Raji (cell line): ENCODE data around the gene RAB30.

Source experiments
- POLR2A ChIP-seq: IDR thresholded peaks from 2 replicates; pipeline ENCODE4 v1.6.1; 2011; ENCODE audit warnings: low read depth, low read length, control low read depth; ENCODE audit not compliant: insufficient read depth

The RAB30 gene

GRCh38 chr11:83079820-83080219 is 8.1 kb upstream of the RAB30 start:
- TF ChIP-seq POLR2A, result no peak

- TF ChIP-seq POLR2A, result no peak
Measured at GRCh38 chr11:83078269-83078668, 6.6 kb upstream of the RAB30 start.

- no peak for TF ChIP-seq POLR2A
Measured at GRCh38 chr11:83073884-83074283, 2.2 kb upstream of the RAB30 start.

GRCh38 chr11:83073258-83073657 is 1.6 kb upstream of the RAB30 start:
- no peak for TF ChIP-seq POLR2A

GRCh38 chr11:83072350-83073242 is 899 bp upstream of the RAB30 start:
- TF ChIP-seq POLR2A, result no peak

- no peak for TF ChIP-seq POLR2A
Measured at GRCh38 chr11:83070731-83071566, 748 bp downstream of the RAB30 start.

- no peak for TF ChIP-seq POLR2A
Measured at GRCh38 chr11:83070044-83070701, 1.5 kb downstream of the RAB30 start.

- TF ChIP-seq POLR2A, result 0 out of 2 replicates have a peak, but pooled peaks have one; percentile 9
Measured at GRCh38 chr11:83069441-83070043, 2.2 kb downstream of the RAB30 start.

- no peak for TF ChIP-seq POLR2A
Measured at GRCh38 chr11:83068568-83068967, 3.1 kb downstream of the RAB30 start.

- no peak for TF ChIP-seq POLR2A
Measured at GRCh38 chr11:83064011-83064410, 7.7 kb downstream of the RAB30 start.

- no peak for TF ChIP-seq POLR2A
Measured at GRCh38 chr11:83063073-83063754, 8.5 kb downstream of the RAB30 start.

GRCh38 chr11:83061883-83062282 is 9.8 kb downstream of the RAB30 start:
- no peak for TF ChIP-seq POLR2A

GRCh38 chr11:83060965-83061364 is 10.7 kb downstream of the RAB30 start:
- no peak for TF ChIP-seq POLR2A

GRCh38 chr11:83057721-83058120 is 14.0 kb downstream of the RAB30 start:
- TF ChIP-seq POLR2A, result no peak

GRCh38 chr11:83056611-83057010 is 15.1 kb downstream of the RAB30 start:
- TF ChIP-seq POLR2A, result no peak

- no peak for TF ChIP-seq POLR2A
Measured at GRCh38 chr11:83056204-83056603, 15.5 kb downstream of the RAB30 start.
